NB4 (cell line): ENCODE measurements around the gene MRO.

Experiments used
- CTCF ChIP-seq: IDR thresholded peaks from one replicate; pipeline ENCODE4 v1.5.1; 2012; ENCODE audit warnings: low read depth, low read length
- POLR2A ChIP-seq: IDR thresholded peaks from 2 replicates; pipeline ENCODE4 v1.6.1; 2011; ENCODE audit warnings: mild to moderate bottlenecking; ENCODE audit not compliant: insufficient read length; ENCODE audit errors: extremely low read depth

DNA sequence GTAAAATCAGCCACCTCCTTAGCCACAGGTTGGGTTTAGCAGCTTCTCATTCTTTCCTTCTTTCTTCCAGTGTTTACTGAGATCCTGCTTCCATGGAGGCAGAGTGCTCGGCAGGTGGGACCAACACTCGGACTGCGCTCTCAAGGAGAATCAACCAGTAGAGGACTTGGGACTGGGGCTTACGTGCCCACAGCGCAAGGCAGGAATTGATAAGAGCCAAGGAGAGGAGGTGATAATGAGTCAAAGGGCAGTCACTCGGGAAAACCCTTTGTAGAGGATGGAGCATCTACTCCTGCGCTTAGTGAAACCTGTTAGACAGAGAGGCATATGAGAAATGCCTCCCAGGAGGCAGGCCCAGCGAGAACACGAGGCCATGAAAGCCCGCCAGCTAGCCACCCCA lies 2.9 kb upstream of the MRO start:
- TF ChIP-seq CTCF (no peak), POLR2A (no peak)
